GM19463 (cell line): ENCODE results near the gene IRS2.
"Not testable (repeated sequence)": the region's sequence is repeated elsewhere in the genome, so short reads cannot be mapped to it uniquely, and the experiment has no call there.

Experiments used
- ATAC-seq: cut with Tn5 transposase; IDR thresholded peaks from one replicate; pipeline ENCODE4 v1.9.1; 2021; ENCODE audit warnings: mild to moderate bottlenecking, moderate library complexity; ENCODE audit not compliant: unreplicated experiment

The IRS2 gene

GRCh38 chr13:109733550-109733949, 52.8 kb downstream of the IRS2 start:
- no peak for ATAC-seq

- not testable (repeated sequence) for ATAC-seq
Observed at GRCh38 chr13:109732470-109733170, 53.8 kb downstream of the IRS2 start.

GRCh38 chr13:109730812-109731335, 55.5 kb downstream of the IRS2 start:
- no peak for ATAC-seq

- no peak for ATAC-seq
Observed at GRCh38 chr13:109728791-109729731, 57.3 kb downstream of the IRS2 start.

GRCh38 chr13:109728061-109728460, 58.3 kb downstream of the IRS2 start:
- no peak for ATAC-seq

GRCh38 chr13:109727251-109727650, 59.1 kb downstream of the IRS2 start:
- ATAC-seq: no peak

- no peak for ATAC-seq
Observed at GRCh38 chr13:109725995-109726637, 60.3 kb downstream of the IRS2 start.

GRCh38 chr13:109725297-109725696, 61.1 kb downstream of the IRS2 start:
- no peak for ATAC-seq

- ATAC-seq: no peak
Observed at GRCh38 chr13:109724603-109725002, 61.8 kb downstream of the IRS2 start.

- ATAC-seq: no peak
Observed at GRCh38 chr13:109723046-109723445, 63.3 kb downstream of the IRS2 start.

- ATAC-seq: no peak
Observed at GRCh38 chr13:109722068-109722467, 64.3 kb downstream of the IRS2 start.

- ATAC-seq: no peak
Observed at GRCh38 chr13:109720758-109721184, 65.6 kb downstream of the IRS2 start.

- ATAC-seq: no peak
Observed at GRCh38 chr13:109719962-109720646, 66.3 kb downstream of the IRS2 start.

GRCh38 chr13:109718726-109719125, 67.7 kb downstream of the IRS2 start:
- no peak for ATAC-seq

- no peak for ATAC-seq
Observed at GRCh38 chr13:109717686-109718085, 68.7 kb downstream of the IRS2 start.

- no peak for ATAC-seq
Observed at GRCh38 chr13:109715902-109716301, 70.5 kb downstream of the IRS2 start.

- no peak for ATAC-seq
Observed at GRCh38 chr13:109713681-109714080, 72.7 kb downstream of the IRS2 start.

- ATAC-seq: no peak
Observed at GRCh38 chr13:109712124-109712722, 74.2 kb downstream of the IRS2 start.

- ATAC-seq: no peak
Observed at GRCh38 chr13:109707742-109708617, 78.4 kb downstream of the IRS2 start.
